ENCODE results near the gene ERFL.

- TF ChIP-seq, protein P1, sequence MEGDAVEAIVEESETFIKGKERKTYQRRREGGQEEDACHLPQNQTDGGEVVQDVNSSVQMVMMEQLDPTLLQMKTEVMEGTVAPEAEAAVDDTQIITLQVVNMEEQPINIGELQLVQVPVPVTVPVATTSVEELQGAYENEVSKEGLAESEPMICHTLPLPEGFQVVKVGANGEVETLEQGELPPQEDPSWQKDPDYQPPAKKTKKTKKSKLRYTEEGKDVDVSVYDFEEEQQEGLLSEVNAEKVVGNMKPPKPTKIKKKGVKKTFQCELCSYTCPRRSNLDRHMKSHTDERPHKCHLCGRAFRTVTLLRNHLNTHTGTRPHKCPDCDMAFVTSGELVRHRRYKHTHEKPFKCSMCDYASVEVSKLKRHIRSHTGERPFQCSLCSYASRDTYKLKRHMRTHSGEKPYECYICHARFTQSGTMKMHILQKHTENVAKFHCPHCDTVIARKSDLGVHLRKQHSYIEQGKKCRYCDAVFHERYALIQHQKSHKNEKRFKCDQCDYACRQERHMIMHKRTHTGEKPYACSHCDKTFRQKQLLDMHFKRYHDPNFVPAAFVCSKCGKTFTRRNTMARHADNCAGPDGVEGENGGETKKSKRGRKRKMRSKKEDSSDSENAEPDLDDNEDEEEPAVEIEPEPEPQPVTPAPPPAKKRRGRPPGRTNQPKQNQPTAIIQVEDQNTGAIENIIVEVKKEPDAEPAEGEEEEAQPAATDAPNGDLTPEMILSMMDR (IDR thresholded peaks at IDR 0.05; ENCODE audit: low read depth, low read length): no peak
- TF ChIP-seq EZH2phosphoT487 (IDR thresholded peaks at IDR 0.05; ENCODE audit: low read depth): no peak
These were observed 1.3 kb downstream of the ERFL start for GRCh38 chr19:41926763-41927496.

Measured in OCI-LY3 (cell line).